HG02970 (cell line): ENCODE measurements around the gene PDS5B.
"Not testable (repeated sequence)": the region's sequence is repeated elsewhere in the genome, so short reads cannot be mapped to it uniquely, and the experiment has no call there.

Source experiments
- ATAC-seq: cut with Tn5 transposase; IDR thresholded peaks from one replicate; pipeline ENCODE4 v1.9.1; 2021; ENCODE audit warnings: mild to moderate bottlenecking, moderate library complexity, moderate number of reproducible peaks; ENCODE audit not compliant: unreplicated experiment, low FRiP score

PDS5B gene, protein sequence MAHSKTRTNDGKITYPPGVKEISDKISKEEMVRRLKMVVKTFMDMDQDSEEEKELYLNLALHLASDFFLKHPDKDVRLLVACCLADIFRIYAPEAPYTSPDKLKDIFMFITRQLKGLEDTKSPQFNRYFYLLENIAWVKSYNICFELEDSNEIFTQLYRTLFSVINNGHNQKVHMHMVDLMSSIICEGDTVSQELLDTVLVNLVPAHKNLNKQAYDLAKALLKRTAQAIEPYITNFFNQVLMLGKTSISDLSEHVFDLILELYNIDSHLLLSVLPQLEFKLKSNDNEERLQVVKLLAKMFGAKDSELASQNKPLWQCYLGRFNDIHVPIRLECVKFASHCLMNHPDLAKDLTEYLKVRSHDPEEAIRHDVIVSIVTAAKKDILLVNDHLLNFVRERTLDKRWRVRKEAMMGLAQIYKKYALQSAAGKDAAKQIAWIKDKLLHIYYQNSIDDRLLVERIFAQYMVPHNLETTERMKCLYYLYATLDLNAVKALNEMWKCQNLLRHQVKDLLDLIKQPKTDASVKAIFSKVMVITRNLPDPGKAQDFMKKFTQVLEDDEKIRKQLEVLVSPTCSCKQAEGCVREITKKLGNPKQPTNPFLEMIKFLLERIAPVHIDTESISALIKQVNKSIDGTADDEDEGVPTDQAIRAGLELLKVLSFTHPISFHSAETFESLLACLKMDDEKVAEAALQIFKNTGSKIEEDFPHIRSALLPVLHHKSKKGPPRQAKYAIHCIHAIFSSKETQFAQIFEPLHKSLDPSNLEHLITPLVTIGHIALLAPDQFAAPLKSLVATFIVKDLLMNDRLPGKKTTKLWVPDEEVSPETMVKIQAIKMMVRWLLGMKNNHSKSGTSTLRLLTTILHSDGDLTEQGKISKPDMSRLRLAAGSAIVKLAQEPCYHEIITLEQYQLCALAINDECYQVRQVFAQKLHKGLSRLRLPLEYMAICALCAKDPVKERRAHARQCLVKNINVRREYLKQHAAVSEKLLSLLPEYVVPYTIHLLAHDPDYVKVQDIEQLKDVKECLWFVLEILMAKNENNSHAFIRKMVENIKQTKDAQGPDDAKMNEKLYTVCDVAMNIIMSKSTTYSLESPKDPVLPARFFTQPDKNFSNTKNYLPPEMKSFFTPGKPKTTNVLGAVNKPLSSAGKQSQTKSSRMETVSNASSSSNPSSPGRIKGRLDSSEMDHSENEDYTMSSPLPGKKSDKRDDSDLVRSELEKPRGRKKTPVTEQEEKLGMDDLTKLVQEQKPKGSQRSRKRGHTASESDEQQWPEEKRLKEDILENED (N-terminal part only)

DNA sequence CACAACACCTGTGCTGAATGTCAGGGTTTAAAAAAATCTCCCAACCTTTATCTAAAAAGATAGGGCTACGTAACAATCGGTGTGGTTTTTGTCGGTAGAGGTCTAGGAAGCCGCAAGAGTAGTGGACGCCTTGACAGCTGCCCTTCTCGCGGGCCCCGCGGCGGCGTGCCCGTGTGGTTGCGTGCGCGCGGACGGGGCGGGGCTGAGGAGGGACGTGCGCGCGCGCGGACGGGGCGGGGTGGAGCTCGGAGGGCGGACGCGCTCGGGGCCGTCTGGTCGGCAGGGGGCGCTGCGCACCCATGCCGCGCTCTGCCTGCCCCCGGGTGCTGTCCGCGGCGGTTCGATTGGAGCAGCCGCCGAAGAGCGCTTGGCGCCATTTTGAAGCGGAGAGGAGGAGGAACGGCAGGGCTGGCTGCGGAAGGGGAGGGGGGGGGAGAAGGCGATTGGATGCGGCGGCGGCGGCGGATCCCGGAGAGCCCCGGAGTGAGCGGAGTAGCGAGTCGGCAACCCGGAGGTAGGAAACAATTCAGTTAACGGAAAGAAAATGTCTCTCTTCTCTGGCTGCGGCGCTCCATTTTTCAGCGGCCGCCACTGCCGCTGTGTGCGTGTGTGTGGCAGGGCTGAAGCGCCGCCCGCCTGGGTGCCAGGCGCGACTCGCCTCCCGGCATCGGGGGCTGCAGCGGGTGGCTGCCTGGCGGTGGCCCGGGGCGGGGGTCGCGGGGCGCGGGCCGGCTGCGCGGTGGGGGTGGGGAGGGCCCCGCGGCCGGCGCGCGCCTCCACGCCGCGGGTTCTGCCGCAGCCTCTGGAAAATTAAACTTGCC lies at the start of gene PDS5B:
TSS of gene PDS5B (plus strand) at position 373 of the 821 bp plus-strand sequence. CDS start 62,321 bp downstream, outside the sequence.
- ATAC-seq = peak; percentile 76

DNA sequence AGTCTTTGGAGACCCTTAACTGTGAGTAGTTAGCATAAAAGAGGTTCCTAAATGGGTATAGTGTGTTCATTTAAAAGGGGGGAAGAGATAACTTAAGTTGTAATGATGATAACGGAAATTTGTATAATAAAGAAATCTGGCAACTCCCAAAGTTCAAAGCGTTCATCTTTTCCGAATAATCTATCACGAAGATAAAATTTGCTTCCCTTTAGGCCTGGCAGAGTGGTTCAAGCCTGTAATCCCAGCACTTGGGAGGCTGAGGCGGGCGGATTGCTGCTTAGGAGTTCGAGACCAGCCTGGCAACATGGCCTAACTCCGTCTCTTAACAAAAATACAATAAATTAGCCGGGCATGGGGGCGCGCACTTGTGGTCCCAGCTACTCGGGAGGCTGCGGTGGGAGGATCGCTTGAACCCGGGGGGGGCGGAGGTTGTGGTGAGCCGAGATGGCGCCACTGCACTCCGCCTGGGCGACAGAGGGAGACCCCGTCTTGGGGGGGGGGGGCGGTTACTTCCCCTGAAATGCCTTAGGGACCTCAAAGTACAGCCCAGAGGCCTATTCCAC lies 48.6 kb upstream of the PDS5B start:
- ATAC-seq = no peak

DNA sequence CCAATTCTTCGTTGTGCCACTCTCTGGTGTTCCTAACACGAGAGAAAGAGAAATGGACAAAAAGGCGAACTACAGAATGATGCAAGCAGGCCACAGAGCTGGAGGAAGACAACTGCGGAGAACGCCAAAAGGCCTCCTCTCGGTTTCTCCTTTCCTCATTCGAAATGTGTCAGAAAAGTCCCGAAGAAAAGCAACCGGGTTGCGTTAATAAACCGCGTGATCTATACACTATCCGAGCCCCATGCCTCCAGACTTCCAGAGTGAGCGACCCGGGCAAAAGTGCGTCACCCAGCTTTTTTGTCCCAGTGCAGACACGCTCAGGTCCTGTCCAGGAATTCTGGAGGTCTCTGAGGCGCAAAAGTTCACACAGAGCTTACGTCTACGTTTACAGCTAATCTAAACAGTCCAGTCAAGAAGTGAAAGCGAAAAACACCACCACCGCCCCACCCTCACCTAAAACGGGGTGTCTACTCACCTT lies 48.1 kb upstream of the PDS5B start:
- peak; percentile 80 for ATAC-seq

GRCh38 chr13:32538621-32539246 lies 47.5 kb upstream of the PDS5B start, which contains the start of gene N4BP2L2:
Gene N4BP2L2 (minus strand): TSS chr13:32538795. CDS start chr13:32537027, 1,768 bp downstream.
- ATAC-seq = peak; percentile 94

DNA sequence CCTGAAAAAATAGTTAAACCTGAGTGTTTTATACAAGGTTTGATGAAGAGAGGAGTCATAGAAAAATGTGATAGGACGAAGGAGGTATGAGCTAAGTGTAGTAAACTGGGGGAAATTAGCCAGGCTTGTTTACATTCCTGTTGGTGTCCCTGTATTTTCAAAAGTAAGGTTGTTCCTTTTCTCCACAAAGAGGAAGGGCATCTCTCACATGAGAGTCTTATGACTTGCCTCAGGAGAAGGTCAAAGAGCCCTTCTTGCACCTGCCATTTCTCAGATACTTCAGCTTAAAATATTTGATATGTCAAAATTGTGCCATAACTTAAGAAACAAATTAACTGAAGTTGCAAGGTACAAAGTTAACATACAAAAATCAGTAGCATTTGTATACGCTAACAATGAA lies 44.0 kb upstream of the PDS5B start:
- ATAC-seq = no peak

DNA sequence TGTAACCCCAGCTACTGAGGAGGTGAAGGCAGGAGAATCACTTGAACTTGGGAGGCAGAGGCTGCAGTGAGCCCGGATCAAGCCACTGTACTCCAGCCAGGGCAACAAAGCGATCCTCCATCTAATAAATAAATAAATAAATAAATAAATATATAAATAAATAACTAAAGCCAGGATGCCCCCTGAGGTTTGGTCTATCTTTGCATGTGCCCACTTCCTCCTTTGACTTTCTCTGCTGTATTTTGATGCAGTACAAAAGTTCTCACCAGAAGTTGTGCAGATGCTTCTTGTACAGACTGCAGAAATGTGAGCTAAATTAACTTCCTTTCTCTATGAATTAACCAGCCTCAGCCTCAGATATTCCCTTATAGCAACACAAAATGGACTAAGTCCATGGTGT lies 41.2 kb upstream of the PDS5B start:
- no peak for ATAC-seq

DNA sequence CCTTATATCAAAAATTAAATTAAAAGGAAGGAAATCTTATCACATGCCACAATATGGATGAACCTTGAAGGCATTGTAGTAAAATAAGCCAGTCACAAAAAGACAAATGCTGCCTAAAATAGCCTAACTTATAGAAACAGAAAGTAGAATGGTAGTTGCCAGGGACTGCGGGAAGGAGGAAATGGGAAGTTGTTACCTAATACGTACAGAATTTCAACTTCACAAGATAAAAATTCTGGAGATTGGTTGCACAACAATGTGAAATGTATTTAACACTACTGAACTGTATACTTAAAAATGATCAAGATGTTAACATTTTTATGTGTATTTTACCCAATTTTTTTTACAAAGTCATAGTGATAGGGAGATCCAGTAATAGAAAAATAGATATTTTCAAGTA lies 37.4 kb upstream of the PDS5B start:
- no peak for ATAC-seq

DNA sequence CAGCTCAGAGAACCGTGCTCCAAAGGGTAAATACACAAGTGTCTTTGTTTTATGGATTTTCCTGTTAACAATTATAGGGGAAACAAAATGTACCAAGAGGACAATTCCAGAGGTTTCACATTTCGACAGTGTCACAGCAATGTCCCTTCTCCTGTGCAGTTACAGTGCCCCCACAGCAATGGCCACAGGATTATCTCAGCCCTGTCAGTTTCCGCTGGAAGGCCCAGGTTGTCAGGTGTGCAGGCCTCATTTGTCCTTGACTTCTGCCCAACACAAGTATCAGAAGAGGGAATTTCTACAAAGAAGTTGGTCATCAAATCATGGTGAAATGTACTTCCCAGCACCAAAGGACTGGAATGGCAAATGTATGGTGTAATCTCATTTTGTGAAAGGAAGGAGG lies 36.5 kb upstream of the PDS5B start:
- no peak for ATAC-seq

GRCh38 chr13:32553720-32554119 lies 32.5 kb upstream of the PDS5B start:
- no peak for ATAC-seq

- no peak for ATAC-seq
Measured at GRCh38 chr13:32555613-32556012, 30.6 kb upstream of the PDS5B start.

GRCh38 chr13:32560842-32561241 lies 25.4 kb upstream of the PDS5B start:
- ATAC-seq = not testable (repeated sequence)

- not testable (repeated sequence) for ATAC-seq
Measured at GRCh38 chr13:32575687-32576086, 10.6 kb upstream of the PDS5B start.

- ATAC-seq = no peak
Measured at GRCh38 chr13:32577032-32577431, 9.2 kb upstream of the PDS5B start.

DNA sequence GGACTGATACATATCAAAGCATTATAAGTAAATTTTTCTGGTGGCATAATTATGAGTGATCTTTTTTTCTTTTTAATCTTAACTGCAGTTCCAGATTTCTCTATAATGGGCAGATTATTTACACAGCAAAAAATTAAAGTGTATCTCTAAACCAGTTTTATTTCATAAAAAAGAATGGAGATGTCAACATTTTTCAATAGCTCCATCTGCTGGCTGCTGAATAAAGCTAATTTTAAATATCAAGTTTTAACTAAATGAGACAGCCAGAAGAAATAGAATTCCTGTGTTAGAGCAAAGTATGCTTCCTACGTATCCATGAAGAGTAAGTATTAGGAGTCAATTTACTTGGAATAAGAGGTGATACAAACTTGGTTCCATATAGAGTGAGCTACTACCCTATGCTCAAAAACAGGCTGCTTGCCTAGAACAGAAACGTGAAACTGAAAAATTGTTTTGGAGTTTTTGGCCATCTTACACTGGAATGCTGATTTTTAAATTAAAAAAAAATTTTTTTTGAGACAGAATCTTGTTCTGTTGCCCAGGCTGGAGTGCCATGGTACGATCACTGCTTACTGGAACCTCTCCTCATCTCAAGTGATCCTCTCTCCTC lies 5.0 kb upstream of the PDS5B start:
- no peak for ATAC-seq

GRCh38 chr13:32582281-32582680 lies 4.0 kb upstream of the PDS5B start:
- no peak for ATAC-seq

DNA sequence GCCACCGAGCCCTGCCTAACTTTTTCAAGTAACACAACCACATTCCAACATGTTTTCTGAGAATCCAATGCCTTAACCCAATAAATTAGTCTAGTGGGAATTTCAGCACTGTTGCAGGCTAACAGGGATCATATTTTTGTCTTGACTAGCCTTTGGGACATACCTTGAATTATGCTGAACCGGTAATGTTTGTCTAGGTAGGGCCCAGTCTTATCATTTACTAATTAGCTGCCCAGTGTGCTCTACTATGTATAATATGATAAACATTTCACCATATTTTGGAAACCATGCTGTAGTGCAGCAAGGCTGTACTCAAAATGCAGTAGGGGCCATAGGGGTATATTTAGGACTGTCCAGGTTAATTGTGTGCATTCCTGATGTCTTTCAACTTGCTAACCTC lies 3.3 kb upstream of the PDS5B start:
- ATAC-seq = no peak

DNA sequence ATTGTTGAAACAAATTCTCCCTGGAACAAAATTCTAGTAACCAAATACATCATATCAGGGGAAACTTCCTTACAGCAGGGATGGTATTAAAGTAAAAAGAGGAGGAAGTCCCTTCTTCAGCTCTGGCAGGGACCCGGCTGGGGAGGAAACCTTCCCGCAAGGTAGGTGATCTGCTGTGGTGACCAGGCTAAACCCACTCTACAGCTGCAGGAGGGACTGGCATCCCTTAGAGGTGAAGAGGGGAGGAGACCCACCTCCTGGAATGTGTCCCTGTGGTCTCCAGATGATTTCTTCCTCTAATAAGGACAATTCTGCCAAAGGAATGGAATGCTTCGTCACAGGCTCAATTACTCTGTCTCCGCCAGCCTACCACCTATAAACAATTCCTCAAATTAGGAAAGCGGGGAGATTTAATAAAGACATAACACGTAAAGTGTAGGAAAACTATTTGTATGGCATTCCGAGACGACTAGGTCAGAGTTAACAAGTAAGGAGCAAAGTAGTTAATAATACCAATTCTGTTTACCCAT lies 637 bp upstream of the PDS5B start:
- ATAC-seq = no peak
